Mesothelial cell of epicardium (in vitro differentiated cells): ENCODE results near the gene CNOT9. TPM values are rescaled to one million over a fixed set of nuclear protein-coding genes. Genes with fewer than 3 reads are reported as not detected.

Experiments used
- DNase-seq, 2 experiments: peaks; one replicate each; pipeline ENCODE4 v3.0.0; 2021; ENCODE audit warnings: low spot score in 2 of 2; ENCODE audit not compliant: unreplicated experiment in 2 of 2
- H3K27ac Mint-ChIP-seq: 2 replicates; pipeline ENCODE4 v1.8.0; 2021; ENCODE audit warnings: mixed read lengths
- H3K27me3 Mint-ChIP-seq: 2 replicates; pipeline ENCODE4 v1.8.0; 2021; ENCODE audit warnings: low read depth, mixed read lengths
- H3K36me3 Mint-ChIP-seq: 2 replicates; pipeline ENCODE4 v1.8.0; 2021; ENCODE audit warnings: mixed read lengths
- H3K4me1 Mint-ChIP-seq: 2 replicates; pipeline ENCODE4 v1.8.0; 2021; ENCODE audit warnings: mixed read lengths
- H3K4me3 Mint-ChIP-seq: 2 replicates; pipeline ENCODE4 v1.8.0; 2021; ENCODE audit warnings: mild to moderate bottlenecking, moderate library complexity, mixed read lengths
- H3K9me3 Mint-ChIP-seq: 2 replicates; pipeline ENCODE4 v1.8.0; 2021; ENCODE audit warnings: mixed read lengths
- CTCF ChIP-seq: fragments of 200-600 bp; sonication (generic); IDR thresholded peaks from one replicate; pipeline ENCODE4 v1.5.0; 2021; ENCODE audit warnings: antibody characterized with exemption; ENCODE audit not compliant: unreplicated experiment
- total RNA-seq: library from RNA; stranded (reverse); gene quantifications from 3 replicates; pipeline ENCODE4 v1.2.1, GENCODE V29; 2021

Gene CNOT9
- total RNA-seq, 1 donor from 2014 or later, result 57.0 TPM

DNA sequence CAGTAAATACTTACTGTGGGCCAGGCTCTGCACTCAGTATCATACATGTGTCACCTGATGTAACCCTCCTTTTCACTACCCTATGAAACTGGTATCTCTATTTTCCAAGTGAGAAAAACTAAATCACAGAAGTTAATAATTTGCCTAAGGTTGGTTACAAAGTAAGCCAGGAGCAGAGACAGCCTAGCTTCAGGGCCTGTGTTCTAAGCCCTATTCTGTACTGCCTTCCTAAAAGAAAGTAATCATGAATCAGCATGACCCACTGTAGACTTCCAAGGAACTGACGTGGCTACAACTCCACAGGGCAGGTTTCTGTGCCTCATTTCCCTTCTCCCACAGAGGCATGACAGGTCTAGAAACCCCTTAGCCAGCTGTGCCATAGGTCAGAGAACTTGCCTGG lies 76.5 kb downstream of the CNOT9 start:
- no peaks in the 10 kb centered on the region for H3K27me3 Mint-ChIP-seq
- peaks cover 39% of the 10 kb centered on the region for H3K36me3 Mint-ChIP-seq
- no peaks in the 10 kb centered on the region for H3K4me1 Mint-ChIP-seq
- TF ChIP-seq CTCF, result no peak
- no peak overlapping the region for H3K27ac Mint-ChIP-seq
- H3K9me3 Mint-ChIP-seq, result no peaks in the 10 kb centered on the region
- H3K4me3 Mint-ChIP-seq, result no peak overlapping the region
- no peak for DNase-seq

Other genes starting within 250 kb of the CNOT9 start
- gene CATIP, start 212.0 kb upstream of the CNOT9 start, total RNA-seq, result 0.16 TPM in 1 of 3 replicates, not detected in the others
- 0.53 to 0.79 TPM (median 0.76 TPM) in 3 replicates for gene SLC11A1, start 186.6 kb upstream of the CNOT9 start, total RNA-seq
- 134 to 142 TPM (median 136 TPM) in 3 replicates for gene CTDSP1, start 169.0 kb upstream of the CNOT9 start, total RNA-seq
- 0.29 to 0.64 TPM (median 0.54 TPM) in 3 replicates for gene VIL1, start 149.7 kb upstream of the CNOT9 start, total RNA-seq
- gene USP37, start 488 bp upstream of the CNOT9 start, total RNA-seq, result 17.8 to 20.0 TPM (median 19.4 TPM) in 3 replicates
- gene PLCD4, start 39.1 kb downstream of the CNOT9 start, total RNA-seq, result 1.0 to 1.5 TPM (median 1.3 TPM) in 3 replicates
- gene ZNF142, start 90.8 kb downstream of the CNOT9 start, total RNA-seq, result 31.4 to 34.1 TPM (median 32.9 TPM) in 3 replicates
- gene BCS1L, start 90.8 kb downstream of the CNOT9 start, total RNA-seq, result 36.0 to 39.4 TPM (median 37.8 TPM) in 3 replicates
- 21.6 to 26.5 TPM (median 21.8 TPM) in 3 replicates for gene RNF25, start 103.2 kb downstream of the CNOT9 start, total RNA-seq
- 115 to 127 TPM (median 120 TPM) in 3 replicates for gene STK36, start 103.2 kb downstream of the CNOT9 start, total RNA-seq
- gene TTLL4, start 142.0 kb downstream of the CNOT9 start, total RNA-seq, result 54.8 to 65.5 TPM (median 61.8 TPM) in 3 replicates
- 15.6 to 16.8 TPM (median 16.6 TPM) in 3 replicates for gene CYP27A1, start 213.3 kb downstream of the CNOT9 start, total RNA-seq